ENCODE data around the gene RAET1G. TPM values are rescaled to one million over a fixed set of nuclear protein-coding genes. Genes with fewer than 3 reads are reported as not detected.
"Not testable (repeated sequence)": the region's sequence is repeated elsewhere in the genome, so short reads cannot be mapped to it uniquely, and the experiment has no call there.

RAET1G gene
- total RNA-seq, 1 donor from 2014 or later: 0.53 TPM

- H3K36me3 Mint-ChIP-seq: no peaks in the 10 kb centered on the region
- H3K4me3 Mint-ChIP-seq: no peak overlapping the region
- TF ChIP-seq CTCF (conservative IDR thresholded peaks at IDR 0.05): no peak
- no peak overlapping the region for H3K27ac Mint-ChIP-seq
- H3K4me1 Mint-ChIP-seq (ENCODE audit: unreplicated experiment): no peaks in the 10 kb centered on the region
- peaks cover 83% of the 10 kb centered on the region for H3K27me3 Mint-ChIP-seq
- H3K9me3 Mint-ChIP-seq: no peaks in the 10 kb centered on the region
- no peak for DNase-seq (ENCODE audit: extremely low spot score, unreplicated experiment)
Measured at GRCh38 chr6:149951626-149952025, 28.7 kb upstream of the RAET1G start.

DNA sequence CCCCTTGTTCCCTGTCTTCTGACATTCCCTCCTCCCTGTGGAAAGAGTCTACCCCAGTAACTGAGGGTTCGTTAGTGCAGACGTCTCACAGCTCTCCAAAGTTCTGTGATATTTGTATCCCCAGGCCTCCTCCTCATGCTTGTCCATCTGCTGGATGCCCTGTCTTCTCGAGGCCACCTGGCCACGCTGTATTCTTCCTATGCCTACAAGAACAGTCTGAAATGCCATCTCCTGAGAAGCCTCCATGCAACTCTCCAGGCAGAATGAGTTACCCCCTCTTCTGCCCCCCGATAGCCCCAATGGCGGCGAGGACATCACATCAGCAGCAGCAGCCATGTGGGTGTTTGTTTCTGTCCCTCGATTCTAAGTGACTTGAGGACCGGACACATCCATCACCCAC lies 28.2 kb upstream of the RAET1G start:
- Mint-ChIP-seq H3K27ac (no peak overlapping the region), H3K4me3 (no peak overlapping the region), H3K36me3 (no peaks in the 10 kb centered on the region), H3K4me1 (ENCODE audit: unreplicated experiment) (no peaks in the 10 kb centered on the region), H3K9me3 (no peaks in the 10 kb centered on the region), H3K27me3 (peaks cover 85% of the 10 kb centered on the region)
- no peak for DNase-seq (ENCODE audit: extremely low spot score, unreplicated experiment)
- TF ChIP-seq CTCF (conservative IDR thresholded peaks at IDR 0.05): no peak

GRCh38 chr6:149950423-149950822 lies 27.5 kb upstream of the RAET1G start:
- no peaks in the 10 kb centered on the region for H3K36me3 Mint-ChIP-seq
- DNase-seq (ENCODE audit: extremely low spot score, unreplicated experiment): no peak
- H3K4me3 Mint-ChIP-seq: no peak overlapping the region
- no peaks in the 10 kb centered on the region for H3K4me1 Mint-ChIP-seq (ENCODE audit: unreplicated experiment)
- no peak for TF ChIP-seq CTCF (conservative IDR thresholded peaks at IDR 0.05)
- no peaks in the 10 kb centered on the region for H3K9me3 Mint-ChIP-seq
- peaks cover 81% of the 10 kb centered on the region for H3K27me3 Mint-ChIP-seq
- no peak overlapping the region for H3K27ac Mint-ChIP-seq

DNA sequence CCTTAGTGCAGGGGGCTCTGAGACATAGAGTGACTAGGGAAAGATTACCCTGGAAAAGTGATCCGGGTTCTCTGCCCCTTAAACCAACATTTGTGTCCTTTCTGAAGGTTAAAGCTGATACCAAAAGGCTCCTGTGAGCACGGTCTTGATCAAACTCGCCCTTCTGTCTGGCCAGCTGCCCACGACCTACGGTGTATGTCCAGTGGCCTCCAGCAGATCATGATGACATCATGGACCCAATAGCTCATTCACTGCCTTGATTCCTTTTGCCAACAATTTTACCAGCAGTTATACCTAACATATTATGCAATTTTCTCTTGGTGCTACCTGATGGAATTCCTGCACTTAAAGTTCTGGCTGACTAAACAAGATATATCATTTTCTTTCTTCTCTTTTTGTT lies 25.7 kb upstream of the RAET1G start:
- TF ChIP-seq CTCF (conservative IDR thresholded peaks at IDR 0.05): no peak
- Mint-ChIP-seq H3K36me3 (no peaks in the 10 kb centered on the region), H3K27me3 (peaks cover 80% of the 10 kb centered on the region), H3K4me1 (ENCODE audit: unreplicated experiment) (no peaks in the 10 kb centered on the region), H3K27ac (no peak overlapping the region), H3K4me3 (no peak overlapping the region), H3K9me3 (no peaks in the 10 kb centered on the region)
- no peak for DNase-seq (ENCODE audit: extremely low spot score, unreplicated experiment)

- no peak overlapping the region for H3K4me3 Mint-ChIP-seq
- no peaks in the 10 kb centered on the region for H3K36me3 Mint-ChIP-seq
- TF ChIP-seq CTCF (conservative IDR thresholded peaks at IDR 0.05): no peak
- no peaks in the 10 kb centered on the region for H3K9me3 Mint-ChIP-seq
- no peak for DNase-seq (ENCODE audit: extremely low spot score, unreplicated experiment)
- H3K27ac Mint-ChIP-seq: no peak overlapping the region
- H3K4me1 Mint-ChIP-seq (ENCODE audit: unreplicated experiment): no peaks in the 10 kb centered on the region
- H3K27me3 Mint-ChIP-seq: peaks cover 80% of the 10 kb centered on the region
Measured at GRCh38 chr6:149948011-149948410, 25.1 kb upstream of the RAET1G start.

DNA sequence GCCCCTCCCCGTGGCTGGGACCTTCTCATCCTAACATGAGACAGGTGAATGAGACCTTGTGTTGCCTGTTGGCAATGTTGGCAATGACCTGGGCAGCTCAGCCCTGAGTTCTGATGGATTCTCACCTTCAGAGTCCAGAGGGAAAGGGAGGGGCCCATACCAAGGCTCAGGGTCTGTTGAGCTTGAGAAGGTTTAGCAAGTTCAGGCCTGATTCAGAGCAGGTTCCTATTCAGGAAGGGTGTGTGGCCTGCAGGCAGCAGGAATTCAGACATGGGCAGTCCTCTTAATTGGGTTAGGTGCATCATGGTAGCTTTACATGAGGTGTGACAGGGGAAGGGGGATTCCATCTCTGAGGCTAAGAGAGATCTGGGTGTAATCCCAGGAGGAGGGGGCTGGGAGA lies 24.6 kb upstream of the RAET1G start:
- H3K27ac Mint-ChIP-seq; DNase-seq (ENCODE audit: extremely low spot score, unreplicated experiment); H3K36me3 Mint-ChIP-seq; H3K4me1 Mint-ChIP-seq (ENCODE audit: unreplicated experiment); H3K9me3 Mint-ChIP-seq; H3K4me3 Mint-ChIP-seq: not testable (repeated sequence)
- H3K27me3 Mint-ChIP-seq: peaks cover 80% of the 10 kb centered on the region

DNA sequence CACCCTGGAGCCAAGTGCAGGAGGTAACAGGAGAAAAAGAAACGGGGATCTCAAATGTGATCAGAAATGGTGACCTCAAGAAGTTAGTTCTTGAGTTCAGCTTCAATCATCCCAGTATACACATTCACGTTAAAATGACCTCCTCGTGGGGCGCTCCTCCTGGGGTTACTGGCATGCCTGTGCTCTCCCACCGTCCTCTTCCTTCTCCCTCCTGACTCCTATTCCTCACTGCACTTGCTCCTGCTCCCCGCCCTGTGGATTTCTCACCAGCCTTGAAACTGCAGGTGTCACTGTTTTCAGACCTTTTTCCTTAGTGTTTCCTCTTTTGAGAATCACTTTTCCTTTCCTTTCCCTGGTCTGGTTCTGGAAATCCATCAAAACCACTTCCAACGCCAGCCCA lies 23.7 kb upstream of the RAET1G start:
- H3K27me3 Mint-ChIP-seq: peaks cover 79% of the 10 kb centered on the region

GRCh38 chr6:149945276-149945675 lies 22.4 kb upstream of the RAET1G start:
- H3K27ac Mint-ChIP-seq; H3K4me3 Mint-ChIP-seq; DNase-seq (ENCODE audit: extremely low spot score, unreplicated experiment); H3K4me1 Mint-ChIP-seq (ENCODE audit: unreplicated experiment); H3K36me3 Mint-ChIP-seq; H3K9me3 Mint-ChIP-seq: not testable (repeated sequence)
- peaks cover 79% of the 10 kb centered on the region for H3K27me3 Mint-ChIP-seq

More for the DNA sequence above, 23.7 kb upstream of the RAET1G start:
- not testable (repeated sequence) for H3K36me3 Mint-ChIP-seq; H3K4me3 Mint-ChIP-seq; H3K9me3 Mint-ChIP-seq; H3K27ac Mint-ChIP-seq; H3K4me1 Mint-ChIP-seq (ENCODE audit: unreplicated experiment)
- peak; percentile 16 for DNase-seq (ENCODE audit: extremely low spot score, unreplicated experiment)

DNA sequence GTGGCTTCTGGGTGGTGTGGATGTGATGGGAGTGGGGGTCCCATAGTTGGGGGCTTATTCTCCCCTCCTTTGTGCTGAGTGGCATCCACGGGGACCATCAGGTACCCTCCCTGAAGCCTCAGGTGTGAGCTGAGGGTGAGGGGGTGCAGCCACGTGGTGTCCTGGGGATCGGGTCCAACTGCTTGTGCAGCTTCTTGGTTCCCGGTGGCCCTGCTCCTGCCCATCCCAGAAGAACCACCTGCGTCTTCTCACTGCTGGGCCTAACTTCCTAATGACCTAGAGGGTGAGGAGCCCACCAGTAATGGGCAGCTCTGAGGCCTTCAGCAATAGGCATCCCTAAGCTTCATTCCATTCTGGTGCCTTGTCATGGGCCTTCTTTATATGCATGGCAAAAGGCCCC lies 20.4 kb upstream of the RAET1G start:
- H3K27ac Mint-ChIP-seq; H3K36me3 Mint-ChIP-seq; H3K4me1 Mint-ChIP-seq (ENCODE audit: unreplicated experiment); H3K9me3 Mint-ChIP-seq; DNase-seq (ENCODE audit: extremely low spot score, unreplicated experiment): not testable (repeated sequence)
- Mint-ChIP-seq H3K4me3 (peak overlapping the region; percentile 95), H3K27me3 (peaks cover 79% of the 10 kb centered on the region)

Data from type B pancreatic cell (in vitro differentiated cells).